Liver (tissue), 3 donors: ENCODE measurements around the gene CLEC18A.
"Not testable (repeated sequence)": the region's sequence is repeated elsewhere in the genome, so short reads cannot be mapped to it uniquely, and the experiment has no call there.

Experiments used
- ATF3 ChIP-seq: IDR thresholded peaks from 2 replicates; pipeline ENCODE4 v1.6.1; 2016; ENCODE audit warnings: antibody characterized with exemption
- CTCF ChIP-seq: fragments of 150-350 bp; IDR thresholded peaks from 2 replicates; pipeline ENCODE4 v1.5.1; 2017; ENCODE audit warnings: improper control_type of control experiment, low read depth, low read length; ENCODE audit not compliant: missing input control
- FOXA1 ChIP-seq: IDR thresholded peaks from 2 replicates; pipeline ENCODE4 v1.6.1; 2016; ENCODE audit warnings: antibody characterized with exemption
- FOXA2 ChIP-seq: IDR thresholded peaks from 2 replicates; pipeline ENCODE4 v1.6.1; 2016; ENCODE audit warnings: antibody characterized with exemption
- HNF4G ChIP-seq: IDR thresholded peaks from 2 replicates; pipeline ENCODE4 v1.6.1; 2016; ENCODE audit warnings: antibody characterized with exemption
- JUND ChIP-seq, 2 donors: IDR thresholded peaks; 2 replicates each; pipeline ENCODE4 v1.6.1; 2016; ENCODE audit warnings: antibody characterized with exemption in 2 of 2
- MAX ChIP-seq: IDR thresholded peaks from 2 replicates; pipeline ENCODE4 v1.6.1; 2016; ENCODE audit warnings: antibody characterized with exemption
- RAD21 ChIP-seq, 2 donors: IDR thresholded peaks; 2 replicates each; pipeline ENCODE4 v1.6.1; 2016; ENCODE audit warnings: antibody characterized with exemption in 2 of 2, mild to moderate bottlenecking in 2 of 2
- TAF1 ChIP-seq: conservative IDR thresholded peaks from 2 replicates; pipeline ENCODE4 v1.6.1; 2016; ENCODE audit warnings: antibody characterized with exemption, mild to moderate bottlenecking
- YY1 ChIP-seq: IDR thresholded peaks from 2 replicates; pipeline ENCODE4 v1.6.1; 2016; ENCODE audit warnings: antibody characterized with exemption, mild to moderate bottlenecking
- donor health status: healthy.
- donor health status: healthy.

GRCh38 chr16:69964960-69965660 lies 14.0 kb downstream of the CLEC18A start:
- TF ChIP-seq CTCF; JUND (IDR thresholded peaks at IDR 0.05); YY1; MAX; FOXA1; RAD21 (IDR thresholded peaks at IDR 0.05); ATF3; TAF1; HNF4G; FOXA2: not testable (repeated sequence)
